Measurements from ENCODE around the gene ZNF177. TPM values are rescaled to one million over a fixed set of nuclear protein-coding genes. Genes with fewer than 3 reads are reported as not detected.

ZNF177 gene
- total and polyA plus RNA-seq, 7 donors, result 1.2 to 5.5 (median 3.0) TPM; not detected in 2

- no peak overlapping the region for H3K4me3 ChIP-seq
- H3K27ac ChIP-seq, result no peak overlapping the region
- peaks cover 35 to 71% (median 64%) of the 10 kb centered on the region in 4 donors for H3K9me3 ChIP-seq
- H3K27me3 ChIP-seq, result no peaks in the 10 kb centered on the region
- no peak for TF ChIP-seq CTCF (IDR thresholded peaks at IDR 0.05)
- TF ChIP-seq POLR2A (IDR thresholded peaks at IDR 0.05), result no peak
- TF ChIP-seq POLR2AphosphoS5 (IDR thresholded peaks at IDR 0.05), result no peak
- no peak for TF ChIP-seq EP300 (IDR thresholded peaks at IDR 0.05)
- intact Hi-C loops (cut with DNase I), result no loop called here
- DNase-seq, result no peak
- H3K4me1 ChIP-seq, result no peaks in the 10 kb centered on the region
- H3K36me3 ChIP-seq, result peaks cover 0 to 65% (median 12%) of the 10 kb centered on the region in 4 donors
These were observed 9.8 kb upstream of the ZNF177 start for GRCh38 chr19:9353011-9353410.

DNA sequence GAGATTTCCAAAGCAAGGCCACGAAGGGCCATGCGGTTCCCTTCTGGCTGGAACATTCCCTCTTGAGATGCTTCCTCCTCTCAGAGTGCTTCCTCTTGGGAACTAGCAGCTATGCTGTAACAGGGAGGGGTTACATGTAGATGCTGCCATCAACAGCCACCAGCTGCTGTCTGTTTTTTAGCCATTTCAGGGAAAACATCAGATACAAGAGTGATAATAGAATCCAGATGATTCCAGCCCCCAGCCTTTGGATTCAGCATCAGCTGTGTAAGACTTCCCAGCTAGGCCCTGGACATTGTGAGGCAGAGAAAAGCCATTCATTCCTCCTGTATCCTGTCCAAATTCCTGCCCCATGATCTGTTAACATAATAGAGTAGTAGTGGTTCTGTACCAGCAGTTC, 8.2 kb upstream of the ZNF177 start:
- no peak for TF ChIP-seq POLR2A (IDR thresholded peaks at IDR 0.05)
- TF ChIP-seq EP300 (IDR thresholded peaks at IDR 0.05), result no peak
- no peak for TF ChIP-seq CTCF (IDR thresholded peaks at IDR 0.05)
- no peak for TF ChIP-seq POLR2AphosphoS5 (IDR thresholded peaks at IDR 0.05)
- 94 to 97% methylated on average over 2 of the region's 2 CpGs for WGBS, 2 donors
- intact Hi-C loops (cut with DNase I), result no loop called here
- Histone ChIP-seq H3K4me1 (no peaks in the 10 kb centered on the region), H3K4me3 (no peak overlapping the region), H3K27me3 (no peaks in the 10 kb centered on the region), H3K36me3 (peaks cover 0 to 64% (median 13%) of the 10 kb centered on the region in 4 donors), H3K27ac (no peak overlapping the region), H3K9me3 (peaks cover 34 to 63% (median 59%) of the 10 kb centered on the region in 4 donors)
- DNase-seq, result no peak

GRCh38 chr19:9370738-9371619, 8.2 kb downstream of the ZNF177 start:
- WGBS, 2 donors, result 88 to 92% methylated on average over 6 of the region's 6 CpGs
- Histone ChIP-seq H3K27me3 (no peaks in the 10 kb centered on the region), H3K27ac (no peak overlapping the region), H3K4me1 (no peaks in the 10 kb centered on the region), H3K9me3 (peaks cover 11 to 72% (median 33%) of the 10 kb centered on the region in 4 donors), H3K36me3 (peaks cover under 1 to 66% (median 14%) of the 10 kb centered on the region in 4 donors), H3K4me3 (no peak overlapping the region)
- no peak for DNase-seq
- TF ChIP-seq CTCF (IDR thresholded peaks at IDR 0.05) (no peak), POLR2A (IDR thresholded peaks at IDR 0.05) (no peak), POLR2AphosphoS5 (IDR thresholded peaks at IDR 0.05) (no peak), EP300 (IDR thresholded peaks at IDR 0.05) (no peak)
- intact Hi-C loops (cut with DNase I), result no loop called here

GRCh38 chr19:9381361-9381785, 18.6 kb downstream of the ZNF177 start:
- peaks cover 70 to 96% (median 86%) of the 10 kb centered on the region in 4 donors for H3K9me3 ChIP-seq
- DNase-seq, result no peak
- TF ChIP-seq POLR2AphosphoS5 (IDR thresholded peaks at IDR 0.05) (no peak), CTCF (IDR thresholded peaks at IDR 0.05) (no peak), POLR2A (IDR thresholded peaks at IDR 0.05) (no peak), EP300 (IDR thresholded peaks at IDR 0.05) (no peak)
- no peaks in the 10 kb centered on the region for H3K27me3 ChIP-seq
- WGBS, 2 donors, result 70 to 80% methylated on average over 4 of the region's 4 CpGs
- H3K4me3 ChIP-seq, result no peak overlapping the region
- peaks cover 77 to 100% (median 88%) of the 10 kb centered on the region in 4 donors for H3K36me3 ChIP-seq
- H3K27ac ChIP-seq, result no peak overlapping the region
- H3K4me1 ChIP-seq, result no peaks in the 10 kb centered on the region
- intact Hi-C loops (cut with DNase I), result no loop called here

All from sigmoid colon (tissue), 7 donors.